Measurements from ENCODE around the gene PROS1.
"Not testable (repeated sequence)": the region's sequence is repeated elsewhere in the genome, so short reads cannot be mapped to it uniquely, and the experiment has no call there.

Gene PROS1

DNA sequence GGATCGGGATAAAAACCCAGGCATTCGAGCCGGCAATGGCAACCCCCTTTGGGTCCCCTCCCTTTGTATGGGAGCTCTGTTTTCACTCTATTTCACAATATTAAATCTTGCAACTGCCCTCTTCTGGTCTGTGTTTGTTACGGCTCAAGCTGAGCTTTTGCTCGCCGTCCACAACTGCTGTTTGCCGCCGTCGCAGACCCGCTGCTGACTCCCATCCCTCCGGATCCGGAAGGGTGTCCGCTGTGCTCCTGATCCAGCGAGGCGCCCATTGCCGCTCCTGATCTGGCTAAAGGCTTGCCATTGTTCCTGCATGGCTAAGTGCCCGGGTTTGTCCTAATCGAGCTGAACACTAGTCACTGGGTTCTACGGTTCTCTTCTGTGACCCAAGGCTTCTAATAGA is 8.6 kb downstream of the PROS1 start:
- not testable (repeated sequence) for DNase-seq

- DNase-seq, result no peak
Measured at GRCh38 chr3:93962798-93963197, 10.9 kb downstream of the PROS1 start.

DNA sequence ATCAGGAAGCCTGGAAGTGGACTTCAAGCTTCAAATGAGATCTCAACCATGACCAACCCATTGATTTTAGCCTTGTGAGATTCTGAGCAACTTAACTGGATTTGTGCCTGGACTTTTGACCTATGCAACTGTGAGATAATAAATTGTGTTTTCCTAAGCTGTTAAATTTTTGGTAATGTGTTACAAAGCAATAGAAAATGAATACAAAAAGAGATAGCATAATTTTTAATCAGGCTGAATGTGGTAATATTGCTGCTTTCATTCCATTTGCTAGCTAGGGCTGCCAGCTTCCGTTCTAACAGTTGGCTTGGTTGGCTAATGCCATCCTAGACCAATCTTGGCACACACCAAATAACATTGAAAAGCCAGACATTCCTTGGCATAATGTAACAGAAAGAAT is 12.2 kb downstream of the PROS1 start:
- DNase-seq, result no peak

GRCh38 chr3:93961026-93961425 is 12.7 kb downstream of the PROS1 start:
- DNase-seq, result no peak

GRCh38 chr3:93949958-93950357 is 23.7 kb downstream of the PROS1 start:
- DNase-seq, result not testable (repeated sequence)

GRCh38 chr3:93937485-93937884 is 36.2 kb downstream of the PROS1 start:
- DNase-seq, result not testable (repeated sequence)

DNA sequence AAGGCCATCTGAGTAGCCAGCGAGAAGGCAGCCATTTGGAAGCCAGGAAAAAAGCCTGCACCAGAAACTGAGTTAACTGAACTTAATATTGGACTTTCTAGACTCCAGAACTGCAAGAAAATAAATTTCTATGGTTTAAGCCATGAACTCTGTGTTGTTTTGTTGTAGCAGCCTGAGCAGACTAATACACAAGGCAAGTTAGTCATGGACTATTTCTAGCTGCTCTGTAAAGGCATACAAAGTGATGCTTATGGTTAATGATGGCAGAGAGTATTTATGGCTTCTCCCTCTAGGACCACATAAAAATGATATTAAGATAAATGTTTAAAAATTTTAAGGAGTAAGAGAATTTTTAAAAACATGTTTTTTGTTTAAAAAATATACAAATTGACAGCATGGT is 37.1 kb downstream of the PROS1 start:
- DNase-seq, result no peak

DNA sequence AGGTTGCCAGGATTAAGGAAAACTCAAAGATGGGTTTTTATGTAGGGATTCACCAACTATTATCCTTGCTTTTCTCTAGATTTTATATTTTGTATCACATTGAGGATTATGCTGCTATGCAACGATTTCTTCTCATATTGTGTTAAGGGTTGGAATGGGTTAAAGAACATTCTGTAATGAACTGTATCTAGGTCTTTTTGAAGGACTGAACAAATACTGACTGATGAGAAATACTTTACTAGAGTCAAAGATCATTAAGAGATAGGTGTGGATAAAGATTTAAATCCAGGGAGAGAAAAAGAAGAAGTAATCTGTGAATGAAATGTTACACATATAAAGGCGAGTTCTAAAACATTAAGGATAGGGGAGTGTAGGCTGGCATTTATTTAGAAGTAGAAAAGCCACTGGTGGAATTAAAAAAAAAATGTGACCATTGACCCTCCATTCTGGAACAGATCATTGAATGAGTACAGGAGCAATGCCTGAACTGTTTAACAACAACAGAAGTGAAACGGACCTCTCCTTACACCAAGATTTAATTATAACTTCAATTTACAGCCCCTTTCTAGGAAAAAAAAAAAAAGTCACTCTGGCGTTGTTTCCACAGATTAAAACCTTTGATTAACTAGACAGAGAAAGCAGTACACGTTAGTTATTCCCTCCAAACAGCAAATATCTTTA is 39.2 kb downstream of the PROS1 start:
- DNase-seq, result no peak

- no peak for DNase-seq
Measured at GRCh38 chr3:93931597-93932229, 42.0 kb downstream of the PROS1 start.

- no peak for DNase-seq
Measured at GRCh38 chr3:93930041-93930440, 43.7 kb downstream of the PROS1 start.

GRCh38 chr3:93926789-93927188 is 46.9 kb downstream of the PROS1 start:
- DNase-seq, result no peak

GRCh38 chr3:93924491-93924890 is 49.2 kb downstream of the PROS1 start:
- no peak for DNase-seq

DNA sequence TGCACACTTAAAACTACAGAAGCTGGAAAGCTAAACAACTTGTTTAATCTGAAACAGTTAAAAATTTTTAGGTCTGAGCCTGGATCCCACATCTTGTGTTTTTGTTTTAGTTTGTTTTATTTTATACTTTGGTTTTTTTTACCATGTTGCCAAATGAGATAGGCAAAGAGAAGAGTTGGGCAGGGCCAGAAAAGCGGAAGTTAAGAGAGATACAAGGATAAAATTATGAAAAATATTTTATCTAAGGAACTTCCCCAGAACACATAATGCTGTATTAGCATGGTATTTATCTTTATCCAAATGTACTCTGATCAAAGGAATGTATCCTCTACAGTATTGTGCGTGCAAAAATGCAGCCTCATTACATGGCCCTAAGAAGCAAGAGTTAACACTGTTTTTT is 50.7 kb downstream of the PROS1 start:
- DNase-seq, result no peak

- DNase-seq, result not testable (repeated sequence)
Measured at GRCh38 chr3:93917546-93918029, 56.1 kb downstream of the PROS1 start.

GRCh38 chr3:93913623-93914022 is 60.1 kb downstream of the PROS1 start:
- DNase-seq, result not testable (repeated sequence)

DNA sequence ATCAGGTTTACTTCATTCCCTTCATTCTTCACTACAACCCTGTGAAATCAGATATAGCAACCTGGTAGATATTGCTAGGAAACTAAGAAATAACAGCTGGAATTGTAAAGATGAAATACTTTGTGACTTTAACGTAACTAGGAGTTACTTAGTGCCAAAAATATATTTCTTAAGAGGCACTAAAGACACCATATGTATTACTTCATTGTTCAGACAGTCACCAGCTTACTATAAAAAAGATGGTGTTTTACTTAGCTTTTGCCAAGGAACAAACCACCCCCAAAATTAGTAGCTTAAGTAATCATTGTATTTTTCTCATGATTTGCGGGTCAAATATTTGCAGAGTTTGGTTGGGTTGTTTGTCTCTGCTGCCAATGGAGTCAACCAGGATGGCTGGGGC is 62.5 kb downstream of the PROS1 start:
- DNase-seq, result no peak

DNA sequence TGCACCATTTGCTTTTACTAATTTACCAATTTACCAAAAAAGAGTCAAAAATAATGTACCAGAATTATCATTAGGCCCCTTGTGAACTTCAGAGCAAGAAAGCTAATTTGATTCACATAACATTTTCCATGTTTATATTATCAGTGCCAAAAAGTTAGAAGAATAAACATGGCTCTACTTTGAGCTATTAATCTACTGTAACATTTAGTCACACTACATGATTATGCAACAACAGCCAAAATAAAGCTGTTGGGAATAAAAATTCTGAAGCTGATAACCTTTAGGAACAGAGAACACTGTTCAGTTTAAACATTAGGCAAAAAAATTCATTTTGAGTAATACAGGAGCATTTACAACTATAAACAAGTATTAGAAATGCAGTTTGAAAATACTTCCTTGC is 63.6 kb downstream of the PROS1 start:
- DNase-seq, result no peak

DNA sequence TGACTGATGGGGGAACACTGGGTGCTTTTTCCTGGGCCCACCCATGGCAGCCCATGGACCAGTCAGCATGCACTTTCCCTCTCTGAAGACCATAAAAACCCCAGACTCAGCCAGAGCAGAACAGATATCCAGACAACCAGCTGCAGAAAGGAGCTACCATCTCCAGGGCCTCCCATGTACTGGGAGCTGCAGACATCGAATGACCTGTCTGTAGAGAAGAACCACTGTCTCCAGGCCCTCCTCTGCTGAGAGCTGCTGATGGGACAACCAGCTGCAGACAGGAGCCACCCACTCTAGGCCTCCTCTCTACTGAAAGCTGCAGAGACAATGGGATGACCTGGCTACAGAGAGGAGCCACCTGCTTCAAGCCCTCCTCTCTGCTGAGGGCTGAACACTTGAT is 66.6 kb downstream of the PROS1 start:
- no peak for DNase-seq

- DNase-seq, result no peak
Measured at GRCh38 chr3:93906245-93906644, 67.5 kb downstream of the PROS1 start.

DNA sequence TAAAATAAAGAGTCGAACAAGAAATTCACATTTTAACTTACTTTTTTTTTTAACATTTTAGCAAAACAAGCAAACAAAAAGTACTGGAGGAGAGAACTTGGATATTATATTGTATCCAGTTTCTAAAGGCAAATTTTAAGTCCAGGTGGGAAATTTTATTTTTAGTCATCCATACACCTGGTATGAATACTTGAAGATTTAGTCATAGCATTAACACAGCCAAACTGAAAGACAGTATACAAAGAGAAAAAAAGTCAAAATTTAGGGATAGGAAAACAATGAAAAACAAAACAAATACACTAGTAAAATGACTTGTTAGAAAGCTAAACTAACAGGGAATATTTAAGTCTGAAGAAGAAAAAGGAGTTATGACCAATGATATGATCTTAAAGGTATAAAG is 69.1 kb downstream of the PROS1 start:
- no peak for DNase-seq

DNA sequence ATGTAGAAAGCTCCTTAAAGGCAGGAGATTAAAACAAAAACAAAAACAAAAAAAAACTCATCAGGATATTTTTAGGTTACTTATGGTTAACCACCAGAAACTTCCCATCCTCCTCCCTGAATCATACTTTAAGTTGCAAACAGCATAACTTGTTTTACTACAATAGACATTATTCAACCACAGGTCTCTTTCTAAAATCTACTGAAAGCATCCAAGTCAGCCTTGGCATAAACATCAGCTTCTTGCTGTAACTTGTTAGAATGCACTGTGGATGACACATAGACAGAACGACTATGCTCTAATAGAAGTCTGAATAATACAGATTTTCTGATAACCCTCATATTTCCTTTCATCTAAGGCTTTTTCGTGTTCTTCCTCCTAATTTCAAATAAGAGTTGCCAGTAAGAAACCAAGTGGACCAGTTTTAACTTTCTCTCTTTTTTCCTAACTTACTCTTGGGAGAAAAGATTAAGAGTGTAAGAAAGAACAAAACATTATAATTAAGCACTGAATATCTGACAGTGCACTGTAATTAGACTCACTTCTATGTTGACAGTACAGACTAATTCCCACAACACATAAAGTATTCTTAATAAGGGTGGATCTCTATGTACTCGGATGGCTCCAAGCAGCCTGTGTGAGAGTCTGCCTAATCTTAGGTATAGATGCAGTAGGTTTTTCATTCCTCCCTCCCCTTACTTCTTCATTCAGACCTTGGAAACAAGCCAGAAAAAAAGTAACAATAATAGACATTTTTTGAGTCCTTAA is 95.3 kb downstream of the PROS1 start:
- not testable (repeated sequence) for DNase-seq

- DNase-seq, result not testable (repeated sequence)
Measured at GRCh38 chr3:93877427-93877826, 96.3 kb downstream of the PROS1 start.

DNA sequence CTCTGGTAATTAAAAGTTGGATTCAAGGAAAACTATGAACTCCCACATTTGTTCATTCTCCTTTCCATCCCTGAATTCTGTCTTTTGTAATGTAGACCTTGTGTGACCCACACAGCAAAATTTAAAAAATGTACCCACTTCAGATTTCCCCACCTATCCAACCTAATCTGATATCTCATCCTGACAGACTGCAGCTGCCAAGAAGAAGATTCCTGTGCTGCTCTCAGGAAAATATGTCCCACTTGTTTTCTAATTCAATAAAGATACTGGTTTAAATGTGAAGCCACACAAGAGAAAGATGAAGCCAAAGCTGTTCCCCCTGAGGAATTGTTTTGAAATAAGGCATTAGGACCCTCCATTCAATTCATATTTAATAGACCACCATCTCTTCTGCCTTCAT is 100.3 kb downstream of the PROS1 start:
- DNase-seq, result not testable (repeated sequence)

DNA sequence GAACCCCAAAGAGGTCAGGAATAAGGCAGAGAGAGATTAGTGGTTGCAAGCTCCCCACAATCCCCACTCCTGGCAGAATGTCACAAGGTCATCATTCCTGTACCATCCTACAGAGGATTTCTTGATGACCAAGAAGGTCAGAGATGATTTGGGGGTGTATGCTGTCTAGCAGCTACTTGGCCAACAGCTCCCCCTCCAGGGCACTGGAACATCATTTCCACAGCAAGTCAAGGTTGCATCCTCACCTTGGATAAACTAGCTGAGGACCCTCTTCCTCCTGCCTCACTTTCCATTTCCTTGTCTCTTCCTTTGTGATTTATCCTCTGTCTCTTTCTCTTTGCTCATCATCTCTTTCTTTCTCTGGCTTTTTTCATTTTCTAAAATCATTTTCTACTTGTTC is 106.3 kb downstream of the PROS1 start:
- no peak for DNase-seq
